ENCODE results near the gene MAPK12.

The MAPK12 gene

DNA sequence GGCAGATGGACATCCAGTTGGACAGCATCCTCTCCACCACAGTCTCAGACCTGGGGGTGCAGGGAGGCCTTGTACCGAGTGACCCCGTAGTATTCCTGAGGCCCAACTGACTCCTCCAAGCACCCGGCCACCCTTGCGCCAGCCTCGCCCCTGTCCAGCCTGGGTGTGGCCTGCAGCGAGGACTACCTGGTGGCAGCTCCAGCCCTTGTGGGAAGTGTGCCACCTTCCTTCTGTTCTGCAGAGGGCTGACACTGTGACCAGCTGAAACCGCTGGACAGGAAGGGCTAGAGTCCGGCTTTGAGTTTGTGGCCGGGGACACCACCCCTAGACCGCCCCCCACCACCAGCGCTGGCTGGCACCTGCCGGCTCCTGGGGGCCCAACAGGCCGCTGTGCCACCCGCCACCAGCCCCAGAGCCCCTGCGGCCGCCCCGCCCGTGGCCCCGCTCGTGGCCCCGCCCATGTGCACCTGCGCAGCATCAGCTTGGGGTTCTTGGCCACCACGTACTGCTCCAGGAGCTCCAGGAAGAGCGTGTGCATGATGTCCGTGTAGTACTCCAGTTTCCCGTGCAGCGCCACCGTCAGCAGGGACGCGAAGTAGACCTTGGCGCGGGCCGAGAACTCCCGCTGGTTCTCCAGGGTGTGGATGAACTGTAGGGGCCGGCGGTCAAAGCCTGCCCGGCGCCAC is 18.7 kb upstream of the MAPK12 start:
- no peak overlapping the region for H3K4me3 ChIP-seq (ENCODE audit: low read depth, low read length)
- no peak for TF ChIP-seq CTCF (IDR thresholded peaks at IDR 0.05; ENCODE audit: low read depth, low read length)

- no peak for TF ChIP-seq CTCF (IDR thresholded peaks at IDR 0.05; ENCODE audit: low read depth, low read length)
- no peak overlapping the region for H3K4me3 ChIP-seq (ENCODE audit: low read depth, low read length)
Observed at GRCh38 chr22:50278956-50279619, 17.6 kb upstream of the MAPK12 start.

- no peak for TF ChIP-seq CTCF (IDR thresholded peaks at IDR 0.05; ENCODE audit: low read depth, low read length)
- no peak overlapping the region for H3K4me3 ChIP-seq (ENCODE audit: low read depth, low read length)
Observed at GRCh38 chr22:50278461-50278860, 17.0 kb upstream of the MAPK12 start.

DNA sequence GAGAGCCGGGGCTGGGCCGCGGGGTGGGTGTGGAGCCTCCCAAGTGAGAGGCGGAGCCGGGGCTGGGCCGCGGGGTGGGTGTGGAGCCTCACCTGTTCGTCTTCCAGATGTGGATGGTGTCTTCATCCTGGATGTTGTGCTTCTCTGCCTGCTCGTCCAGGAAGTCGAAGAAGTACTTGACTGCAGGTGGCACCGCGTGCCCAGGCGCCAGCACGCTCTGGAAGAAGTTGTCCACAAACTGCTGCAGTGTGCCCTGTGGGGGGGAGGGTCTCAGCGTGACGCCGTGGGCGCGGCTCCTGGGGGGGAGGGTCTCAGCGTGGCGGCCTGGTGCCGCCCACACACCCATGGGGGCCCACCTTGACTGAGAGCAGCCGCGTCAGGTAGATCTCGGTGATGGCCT is 16.3 kb upstream of the MAPK12 start:
- no peak for TF ChIP-seq CTCF (IDR thresholded peaks at IDR 0.05; ENCODE audit: low read depth, low read length)
- H3K4me3 ChIP-seq (ENCODE audit: low read depth, low read length): no peak overlapping the region

- peak; percentile 37; the same call in 1 of the 2 replicates for TF ChIP-seq CTCF (IDR thresholded peaks at IDR 0.05; ENCODE audit: low read depth, low read length)
- no peak overlapping the region for H3K4me3 ChIP-seq (ENCODE audit: low read depth, low read length)
Observed at GRCh38 chr22:50276143-50276542, 14.7 kb upstream of the MAPK12 start.

DNA sequence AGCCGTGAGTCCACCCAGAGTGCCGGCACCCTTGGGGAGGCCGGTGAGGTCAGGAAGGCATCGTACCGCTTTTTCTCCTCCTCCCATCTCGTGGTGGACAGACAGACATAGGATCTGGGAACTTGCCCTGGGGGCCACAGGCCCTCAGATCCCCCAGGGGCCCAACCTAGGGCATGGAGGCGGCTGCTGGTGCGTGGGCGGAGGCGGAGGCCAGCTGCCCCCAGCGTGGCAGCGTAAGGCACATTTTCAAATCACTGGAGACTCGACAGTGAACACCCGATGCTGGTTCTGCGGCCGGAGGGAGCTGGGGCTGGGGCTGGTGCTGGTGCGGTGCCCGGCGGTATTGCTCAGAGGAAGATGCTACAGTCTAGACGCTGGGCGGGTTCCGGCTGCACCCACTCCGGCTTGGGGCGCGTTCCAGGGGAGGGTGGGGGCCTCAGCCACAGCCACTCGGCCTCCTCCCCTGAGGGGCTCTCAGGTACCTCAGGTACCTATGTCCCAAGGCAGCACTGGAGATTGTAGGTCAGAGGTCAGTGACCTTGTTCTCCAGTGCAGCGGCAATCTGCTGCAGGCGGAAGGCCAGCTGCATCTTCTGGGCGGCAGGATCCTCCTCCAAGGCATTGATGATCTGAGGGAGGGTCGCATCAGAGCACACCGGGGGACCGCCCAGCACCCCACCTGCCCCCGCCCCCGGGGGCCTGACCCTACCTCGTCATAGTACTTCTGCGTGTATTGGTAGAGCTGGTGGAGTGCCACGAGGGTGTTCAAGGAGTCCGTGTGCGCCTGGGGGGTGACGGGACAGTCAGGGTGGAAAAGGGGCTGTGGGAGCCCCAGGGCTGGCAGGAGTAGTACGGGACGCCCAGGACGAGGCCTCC is 13.9 kb upstream of the MAPK12 start:
- no peak overlapping the region for H3K4me3 ChIP-seq (ENCODE audit: low read depth, low read length)
- no peak for TF ChIP-seq CTCF (IDR thresholded peaks at IDR 0.05; ENCODE audit: low read depth, low read length)
